IPS-20b (cell line): Measurements from ENCODE around the gene IL9.
"Not testable (repeated sequence)": the region's sequence is repeated elsewhere in the genome, so short reads cannot be mapped to it uniquely, and the experiment has no call there.

Experiments
- H3K27ac ChIP-seq: one replicate; pipeline ENCODE4 v1.5.1; 2013; ENCODE audit warnings: low read length
- H3K27me3 ChIP-seq: 2 replicates; pipeline ENCODE4 v1.6.1; 2013; ENCODE audit warnings: mild to moderate bottlenecking, low read length, inconsistent platforms; ENCODE audit not compliant: insufficient read depth
- H3K36me3 ChIP-seq: 2 replicates; pipeline ENCODE4 v1.6.1; 2013; ENCODE audit warnings: low read depth, mild to moderate bottlenecking, inconsistent platforms, low read length, moderate library complexity; ENCODE audit not compliant: insufficient read depth
- H3K4me1 ChIP-seq: 2 replicates; pipeline ENCODE4 v1.6.1; 2013; ENCODE audit warnings: mild to moderate bottlenecking, control low read depth, inconsistent platforms, low read length, moderate library complexity; ENCODE audit not compliant: insufficient read depth
- H3K4me3 ChIP-seq: 2 replicates; pipeline ENCODE4 v1.5.1; 2013; ENCODE audit warnings: mild to moderate bottlenecking, low read length, inconsistent platforms
- H3K9ac ChIP-seq: 2 replicates; pipeline ENCODE4 v1.6.1; 2013; ENCODE audit warnings: low read depth, mild to moderate bottlenecking, inconsistent platforms, low read length, moderate library complexity
- H3K9me3 ChIP-seq: 2 replicates; pipeline ENCODE4 v1.6.1; 2013; ENCODE audit warnings: mild to moderate bottlenecking, low read depth, low read length, inconsistent platforms; ENCODE audit not compliant: insufficient read depth

Gene IL9

GRCh38 chr5:135866016-135866415 is 29.6 kb downstream of the IL9 start:
- H3K4me1 ChIP-seq = no peaks in the 10 kb centered on the region
- H3K36me3 ChIP-seq = no peaks in the 10 kb centered on the region
- no peaks in the 10 kb centered on the region; the same call in 1 of the 2 replicates for H3K27me3 ChIP-seq
- H3K27ac ChIP-seq = no peak overlapping the region
- H3K9me3 ChIP-seq = no peaks in the 10 kb centered on the region
- H3K4me3 ChIP-seq = no peak overlapping the region
- no peak overlapping the region for H3K9ac ChIP-seq

DNA sequence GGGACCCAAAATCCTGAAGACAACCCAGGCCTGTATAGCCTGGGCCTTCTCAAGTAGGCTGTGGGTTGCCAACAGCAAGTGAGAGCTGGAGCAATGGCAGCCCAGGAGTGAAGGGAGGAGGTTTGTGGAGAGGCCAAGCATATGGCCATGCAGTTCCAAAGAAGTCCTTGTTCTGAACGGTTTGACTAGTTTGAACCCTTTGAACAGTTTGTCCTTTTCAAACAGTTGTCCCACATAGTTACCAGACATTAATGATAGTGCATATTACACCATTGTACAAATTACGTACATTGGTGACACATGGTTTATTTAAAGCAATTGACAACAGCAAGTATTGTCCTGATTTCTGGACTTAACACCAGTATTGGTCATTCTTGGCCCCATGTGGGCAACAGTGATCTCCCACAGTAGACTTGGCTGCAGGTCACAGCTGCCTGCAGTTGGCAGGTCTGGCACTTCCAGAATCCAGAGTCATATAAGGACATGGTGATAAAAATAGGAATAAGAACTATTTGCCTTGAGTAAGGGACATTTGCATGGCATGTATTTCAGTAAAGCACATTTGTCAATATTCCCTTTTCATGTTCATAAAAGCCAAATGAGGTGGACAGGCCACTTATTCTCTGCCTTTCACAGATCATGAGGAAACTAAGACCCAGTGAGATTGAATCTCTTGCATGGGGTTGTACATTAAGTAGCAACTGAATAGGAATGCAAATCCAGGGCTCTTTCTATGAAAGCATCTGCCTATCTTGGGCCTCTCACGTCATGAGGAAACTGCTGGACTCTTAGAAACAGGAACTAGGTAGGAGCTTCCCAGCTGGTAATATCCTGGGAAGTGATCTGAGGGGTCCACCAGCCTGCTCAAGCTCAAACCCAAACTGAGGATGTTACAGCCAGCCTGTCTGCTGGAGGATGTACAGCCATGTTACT is 30.9 kb downstream of the IL9 start:
- Histone ChIP-seq H3K27ac (no peak overlapping the region), H3K9me3 (no peaks in the 10 kb centered on the region), H3K4me3 (no peak overlapping the region), H3K36me3 (no peaks in the 10 kb centered on the region), H3K27me3 (no peaks in the 10 kb centered on the region; the same call in 1 of the 2 replicates), H3K4me1 (no peaks in the 10 kb centered on the region), H3K9ac (no peak overlapping the region)

DNA sequence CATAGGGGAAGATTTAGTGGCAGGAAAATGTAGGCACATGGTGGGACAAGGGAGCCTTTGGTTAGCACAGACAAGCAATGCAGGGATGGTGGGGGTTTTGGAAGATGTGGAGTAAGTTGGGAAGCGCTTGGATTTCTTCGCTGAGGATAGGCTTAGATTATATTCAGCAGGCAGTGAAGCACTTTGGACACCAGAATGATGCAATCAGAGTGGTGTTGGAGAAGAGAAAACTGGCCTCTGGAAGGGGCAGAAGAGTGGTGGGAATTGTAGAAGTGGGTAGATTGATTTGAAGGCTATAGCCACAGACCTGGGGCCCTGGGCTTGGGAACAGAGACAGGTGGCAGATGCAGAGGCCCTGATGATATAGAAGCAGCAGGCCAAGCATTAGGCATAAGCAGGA is 32.9 kb downstream of the IL9 start:
- no peak overlapping the region for H3K9ac ChIP-seq
- H3K4me3 ChIP-seq = no peak overlapping the region
- H3K4me1 ChIP-seq = no peaks in the 10 kb centered on the region

DNA sequence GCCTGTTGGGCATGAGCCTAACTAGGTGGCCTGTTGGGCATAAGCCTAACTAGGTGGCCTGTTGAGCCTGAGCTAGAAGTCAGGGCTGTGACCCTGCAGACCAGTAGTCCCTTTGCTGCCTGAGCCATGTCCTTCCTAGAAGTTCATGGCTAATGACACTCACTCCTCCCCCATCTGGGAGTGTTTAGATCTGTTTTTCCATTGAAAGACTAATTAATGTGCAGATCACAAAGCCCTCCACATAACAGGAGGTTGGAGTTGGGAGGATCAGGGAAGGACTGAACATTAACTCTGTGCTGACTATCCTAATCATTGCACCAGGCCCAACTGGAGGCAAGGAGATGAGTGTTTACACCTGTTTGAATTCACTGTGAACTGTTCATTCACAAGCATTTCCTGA is 33.6 kb downstream of the IL9 start:
- no peaks in the 10 kb centered on the region for H3K9me3 ChIP-seq

More for the DNA sequence above, 32.9 kb downstream of the IL9 start:
- H3K9me3 ChIP-seq = no peaks in the 10 kb centered on the region
- no peaks in the 10 kb centered on the region for H3K36me3 ChIP-seq
- H3K27me3 ChIP-seq = no peaks in the 10 kb centered on the region; the same call in 1 of the 2 replicates
- H3K27ac ChIP-seq = no peak overlapping the region

DNA sequence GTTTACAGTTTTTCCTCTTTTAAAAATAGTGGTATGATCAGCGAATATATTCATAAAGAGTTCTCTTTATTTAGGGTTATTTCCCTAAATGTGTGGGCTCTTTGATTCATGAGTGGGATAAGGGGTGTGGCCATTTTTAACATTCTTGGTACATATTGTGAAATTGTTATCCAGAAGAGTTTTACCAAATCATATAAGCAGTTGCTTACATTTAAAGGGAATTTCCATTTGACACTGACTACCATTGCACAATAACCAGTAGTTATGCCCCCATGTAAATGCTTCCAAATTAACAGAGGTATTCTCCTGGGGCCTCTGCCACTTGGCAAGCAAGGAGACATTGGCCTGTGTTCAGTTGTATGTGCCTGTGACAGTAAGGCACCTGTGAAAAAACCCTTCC is 34.0 kb downstream of the IL9 start:
- Histone ChIP-seq H3K4me1 (no peaks in the 10 kb centered on the region), H3K9ac (no peak overlapping the region), H3K27ac (no peak overlapping the region), H3K36me3 (no peaks in the 10 kb centered on the region), H3K27me3 (no peaks in the 10 kb centered on the region; the same call in 1 of the 2 replicates), H3K4me3 (no peak overlapping the region), H3K9me3 (no peaks in the 10 kb centered on the region)

More for the DNA sequence above, 33.6 kb downstream of the IL9 start:
- H3K27ac ChIP-seq = no peak overlapping the region
- no peaks in the 10 kb centered on the region for H3K36me3 ChIP-seq
- H3K4me1 ChIP-seq = no peaks in the 10 kb centered on the region
- no peaks in the 10 kb centered on the region; the same call in 1 of the 2 replicates for H3K27me3 ChIP-seq
- no peak overlapping the region for H3K9ac ChIP-seq
- no peak overlapping the region for H3K4me3 ChIP-seq

- Histone ChIP-seq H3K9me3 (no peaks in the 10 kb centered on the region), H3K4me3 (no peak overlapping the region), H3K9ac (no peak overlapping the region), H3K27me3 (no peaks in the 10 kb centered on the region; the same call in 1 of the 2 replicates), H3K27ac (no peak overlapping the region), H3K36me3 (no peaks in the 10 kb centered on the region), H3K4me1 (no peaks in the 10 kb centered on the region)
These were observed 36.0 kb downstream of the IL9 start for GRCh38 chr5:135859641-135860040.

- H3K9ac ChIP-seq, H3K9me3 ChIP-seq, H3K4me3 ChIP-seq, H3K27me3 ChIP-seq, H3K27ac ChIP-seq, H3K36me3 ChIP-seq, H3K4me1 ChIP-seq: not testable (repeated sequence)
These were observed 36.5 kb downstream of the IL9 start for GRCh38 chr5:135859186-135859585.

- Histone ChIP-seq H3K27me3 (no peaks in the 10 kb centered on the region), H3K27ac (no peak overlapping the region), H3K9me3 (no peaks in the 10 kb centered on the region; the same call in 1 of the 2 replicates), H3K4me3 (no peak overlapping the region), H3K9ac (no peak overlapping the region), H3K4me1 (no peaks in the 10 kb centered on the region), H3K36me3 (no peaks in the 10 kb centered on the region)
These were observed 37.9 kb downstream of the IL9 start for GRCh38 chr5:135857630-135858311.

- no peak overlapping the region for H3K9ac ChIP-seq
- no peaks in the 10 kb centered on the region for H3K27me3 ChIP-seq
- no peak overlapping the region for H3K27ac ChIP-seq
- H3K4me1 ChIP-seq = no peaks in the 10 kb centered on the region
- H3K4me3 ChIP-seq = no peak overlapping the region
- no peaks in the 10 kb centered on the region for H3K36me3 ChIP-seq
- H3K9me3 ChIP-seq = no peaks in the 10 kb centered on the region; the same call in 1 of the 2 replicates
These were observed 43.5 kb downstream of the IL9 start for GRCh38 chr5:135851915-135852845.

- Histone ChIP-seq H3K4me1 (no peaks in the 10 kb centered on the region), H3K27me3 (no peaks in the 10 kb centered on the region), H3K27ac (no peak overlapping the region), H3K4me3 (no peak overlapping the region), H3K9me3 (no peaks in the 10 kb centered on the region; the same call in 1 of the 2 replicates), H3K36me3 (no peaks in the 10 kb centered on the region), H3K9ac (no peak overlapping the region)
These were observed 44.3 kb downstream of the IL9 start for GRCh38 chr5:135851186-135851914.

GRCh38 chr5:135850671-135851070 is 45.0 kb downstream of the IL9 start:
- Histone ChIP-seq H3K27me3 (no peaks in the 10 kb centered on the region), H3K9me3 (no peaks in the 10 kb centered on the region; the same call in 1 of the 2 replicates), H3K4me3 (no peak overlapping the region), H3K36me3 (no peaks in the 10 kb centered on the region), H3K9ac (no peak overlapping the region), H3K4me1 (no peaks in the 10 kb centered on the region), H3K27ac (no peak overlapping the region)
